IgD-negative memory B cell (primary cell): Measurements from ENCODE around the gene ZNF644. TPM values are rescaled to one million over a fixed set of nuclear protein-coding genes. Genes with fewer than 3 reads are reported as not detected.

ENCODE experiments used
- H3K27ac Mint-ChIP-seq, 3 donors: one replicate each; pipeline ENCODE4 v1.8.0; 2020 to 2022; ENCODE audit warnings: mild to moderate bottlenecking in 3 of 3, mixed read lengths in 3 of 3, moderate library complexity in 1 of 3
- H3K27me3 Mint-ChIP-seq: one replicate; pipeline ENCODE4 v1.8.0; 2021; ENCODE audit warnings: mixed read lengths
- H3K36me3 Mint-ChIP-seq: one replicate; pipeline ENCODE4 v1.8.0; 2020; ENCODE audit warnings: mild to moderate bottlenecking, mixed read lengths
- H3K4me1 Mint-ChIP-seq, 3 donors: one replicate each; pipeline ENCODE4 v1.8.0; 2020 to 2022; ENCODE audit warnings: mixed read lengths in 3 of 3, mild to moderate bottlenecking in 1 of 3
- H3K4me3 Mint-ChIP-seq, 4 donors: one replicate each; pipeline ENCODE4 v1.8.0; 2020 to 2022; ENCODE audit warnings: mild to moderate bottlenecking in 4 of 4, mixed read lengths in 4 of 4, moderate library complexity in 3 of 4
- H3K9me3 Mint-ChIP-seq, 3 donors: one replicate each; pipeline ENCODE4 v1.8.0; 2020 to 2021; ENCODE audit warnings: mixed read lengths in 3 of 3, mild to moderate bottlenecking in 1 of 3
- polyA plus RNA-seq: library from polyadenylated mRNA; unstranded; fragments of 300-500 nt; fragmentation: Illumina TruSeq; gene quantifications from one replicate; pipeline ENCODE4 v1.2.3, GENCODE V29; 2021

The ZNF644 gene
- polyA plus RNA-seq, 1 donor from 2014 or later, result 67.5 TPM

GRCh38 chr1:91036894-91037829 is 15.3 kb upstream of the ZNF644 start:
- no peak overlapping the region for H3K27ac Mint-ChIP-seq
- no peak overlapping the region for H3K4me3 Mint-ChIP-seq
- H3K36me3 Mint-ChIP-seq, result no peaks in the 10 kb centered on the region
- H3K9me3 Mint-ChIP-seq, result peaks cover 2 to 8% (median 4%) of the 10 kb centered on the region in 3 donors
- peaks cover 1% of the 10 kb centered on the region for H3K27me3 Mint-ChIP-seq
- no peaks in the 10 kb centered on the region for H3K4me1 Mint-ChIP-seq

GRCh38 chr1:91032349-91032748 is 10.5 kb upstream of the ZNF644 start:
- no peak overlapping the region for H3K4me3 Mint-ChIP-seq
- H3K9me3 Mint-ChIP-seq, result no peaks in the 10 kb centered on the region
- H3K4me1 Mint-ChIP-seq, result no peaks in the 10 kb centered on the region
- H3K27ac Mint-ChIP-seq, result no peak overlapping the region
- H3K27me3 Mint-ChIP-seq, result peaks cover 6% of the 10 kb centered on the region
- H3K36me3 Mint-ChIP-seq, result no peaks in the 10 kb centered on the region

- H3K9me3 Mint-ChIP-seq, result no peaks in the 10 kb centered on the region
- no peaks in the 10 kb centered on the region for H3K36me3 Mint-ChIP-seq
- peaks cover 6% of the 10 kb centered on the region for H3K27me3 Mint-ChIP-seq
- H3K4me1 Mint-ChIP-seq, result peaks cover 0 to 7% (median 5%) of the 10 kb centered on the region in 3 donors
- no peak overlapping the region for H3K4me3 Mint-ChIP-seq
- no peak overlapping the region for H3K27ac Mint-ChIP-seq
Measured at GRCh38 chr1:91031081-91031480, 9.2 kb upstream of the ZNF644 start.

GRCh38 chr1:91026777-91027176 is 4.9 kb upstream of the ZNF644 start:
- H3K4me3 Mint-ChIP-seq, result peak overlapping the region in 1 of 4 donors; percentile 60
- peaks cover 5% of the 10 kb centered on the region for H3K27me3 Mint-ChIP-seq
- peaks cover under 1% of the 10 kb centered on the region for H3K36me3 Mint-ChIP-seq
- no peaks in the 10 kb centered on the region for H3K9me3 Mint-ChIP-seq
- H3K27ac Mint-ChIP-seq, result no peak overlapping the region
- H3K4me1 Mint-ChIP-seq, result peaks cover 12 to 39% (median 16%) of the 10 kb centered on the region in 3 donors

GRCh38 chr1:91026320-91026719 is 4.5 kb upstream of the ZNF644 start:
- H3K9me3 Mint-ChIP-seq, result no peaks in the 10 kb centered on the region
- H3K27me3 Mint-ChIP-seq, result peaks cover 5% of the 10 kb centered on the region
- peaks cover 2% of the 10 kb centered on the region for H3K36me3 Mint-ChIP-seq
- no peak overlapping the region for H3K27ac Mint-ChIP-seq
- peaks cover 12 to 39% (median 16%) of the 10 kb centered on the region in 3 donors for H3K4me1 Mint-ChIP-seq
- H3K4me3 Mint-ChIP-seq, result peak overlapping the region in 1 of 4 donors; percentile 60

GRCh38 chr1:91024481-91025119 is 2.8 kb upstream of the ZNF644 start:
- Mint-ChIP-seq H3K9me3 (no peaks in the 10 kb centered on the region), H3K27ac (peak overlapping the region; percentile 54 to 89 (median 73)), H3K36me3 (peaks cover 2% of the 10 kb centered on the region), H3K4me3 (peak overlapping the region; percentile 26 to 78 (median 62)), H3K27me3 (no peaks in the 10 kb centered on the region), H3K4me1 (peaks cover 21 to 50% (median 25%) of the 10 kb centered on the region in 3 donors)

GRCh38 chr1:91022518-91022929 is 689 bp upstream of the ZNF644 start:
- Mint-ChIP-seq H3K27me3 (no peaks in the 10 kb centered on the region), H3K4me1 (peaks cover 37 to 68% (median 44%) of the 10 kb centered on the region in 3 donors), H3K36me3 (peaks cover 2% of the 10 kb centered on the region), H3K27ac (peak overlapping the region; percentile 73 to 100 (median 100)), H3K4me3 (peak overlapping the region; percentile 82 to 99 (median 96)), H3K9me3 (no peaks in the 10 kb centered on the region)

GRCh38 chr1:91020967-91021685 is 709 bp downstream of the ZNF644 start:
- Mint-ChIP-seq H3K27ac (peak overlapping the region; percentile 73 to 100 (median 95)), H3K36me3 (peaks cover 2% of the 10 kb centered on the region), H3K27me3 (no peaks in the 10 kb centered on the region), H3K9me3 (no peaks in the 10 kb centered on the region), H3K4me1 (peaks cover 39 to 63% (median 42%) of the 10 kb centered on the region in 3 donors), H3K4me3 (peak overlapping the region; percentile 82 to 99 (median 96))

- Mint-ChIP-seq H3K36me3 (peaks cover 2% of the 10 kb centered on the region), H3K9me3 (no peaks in the 10 kb centered on the region), H3K27me3 (no peaks in the 10 kb centered on the region), H3K4me1 (peaks cover 46 to 67% (median 46%) of the 10 kb centered on the region in 3 donors), H3K27ac (peak overlapping the region; percentile 73 to 100 (median 95)), H3K4me3 (peak overlapping the region; percentile 82 to 99 (median 96))
Measured at GRCh38 chr1:91020486-91020885, 1.3 kb downstream of the ZNF644 start.

GRCh38 chr1:91018006-91018405 is 3.8 kb downstream of the ZNF644 start:
- Mint-ChIP-seq H3K27ac (peak overlapping the region in 1 of 3 donors; percentile 47), H3K9me3 (no peaks in the 10 kb centered on the region), H3K36me3 (peaks cover 2% of the 10 kb centered on the region), H3K27me3 (no peaks in the 10 kb centered on the region), H3K4me1 (peaks cover 54 to 59% (median 55%) of the 10 kb centered on the region in 3 donors), H3K4me3 (peak overlapping the region in 3 of 4 donors; percentile 2 to 69 (median 10))

GRCh38 chr1:91015794-91016550 is 5.9 kb downstream of the ZNF644 start:
- peak overlapping the region in 2 of 3 donors; percentile 35 to 65 for H3K27ac Mint-ChIP-seq
- no peaks in the 10 kb centered on the region for H3K36me3 Mint-ChIP-seq
- H3K4me3 Mint-ChIP-seq, result peak overlapping the region in 1 of 4 donors; percentile 46
- H3K9me3 Mint-ChIP-seq, result no peaks in the 10 kb centered on the region
- H3K4me1 Mint-ChIP-seq, result peaks cover 60 to 68% (median 63%) of the 10 kb centered on the region in 3 donors
- H3K27me3 Mint-ChIP-seq, result no peaks in the 10 kb centered on the region

GRCh38 chr1:91015358-91015780 is 6.5 kb downstream of the ZNF644 start:
- Mint-ChIP-seq H3K27ac (peak overlapping the region in 2 of 3 donors; percentile 35 to 65), H3K4me3 (no peak overlapping the region), H3K36me3 (no peaks in the 10 kb centered on the region), H3K27me3 (no peaks in the 10 kb centered on the region), H3K9me3 (no peaks in the 10 kb centered on the region), H3K4me1 (peaks cover 59 to 68% (median 62%) of the 10 kb centered on the region in 3 donors)

GRCh38 chr1:91014475-91014874 is 7.4 kb downstream of the ZNF644 start:
- Mint-ChIP-seq H3K27me3 (no peaks in the 10 kb centered on the region), H3K36me3 (no peaks in the 10 kb centered on the region), H3K9me3 (no peaks in the 10 kb centered on the region), H3K4me1 (peaks cover 61 to 67% (median 67%) of the 10 kb centered on the region in 3 donors), H3K27ac (no peak overlapping the region), H3K4me3 (no peak overlapping the region)

GRCh38 chr1:91013302-91013701 is 8.5 kb downstream of the ZNF644 start:
- Mint-ChIP-seq H3K27ac (no peak overlapping the region), H3K4me1 (peaks cover 55 to 64% (median 62%) of the 10 kb centered on the region in 3 donors), H3K27me3 (no peaks in the 10 kb centered on the region), H3K36me3 (no peaks in the 10 kb centered on the region), H3K9me3 (no peaks in the 10 kb centered on the region), H3K4me3 (peak overlapping the region in 1 of 4 donors; percentile 37)
